K562 (cell line): Measurements from ENCODE around the gene PRRC2A. TPM values are rescaled to one million over a fixed set of nuclear protein-coding genes. Genes with fewer than 3 reads are reported as not detected.

Experiments used
- ARID2 ChIP-seq: fragments of 450-650 bp; IDR thresholded peaks from 2 replicates; pipeline ENCODE4 v1.6.1; 2017; ENCODE audit warnings: antibody characterized with exemption, mild to moderate bottlenecking
- C11orf30 ChIP-seq: fragments of 450-650 bp; IDR thresholded peaks from 2 replicates; pipeline ENCODE4 v1.6.1; 2016; ENCODE audit warnings: low read depth, mild to moderate bottlenecking
- CBFA2T3 ChIP-seq: fragments of 450-650 bp; IDR thresholded peaks from 2 replicates; pipeline ENCODE4 v1.6.1; 2017
- CCNT2 ChIP-seq: IDR thresholded peaks from 2 replicates; pipeline ENCODE4 v1.6.1; 2011; ENCODE audit warnings: borderline replicate concordance, low read depth, mild to moderate bottlenecking, moderate library complexity, mixed read lengths, low read length; ENCODE audit not compliant: insufficient read length; ENCODE audit errors: extremely low read depth
- DIDO1 ChIP-seq: fragments of 450-650 bp; IDR thresholded peaks from 2 replicates; pipeline ENCODE4 v1.6.1; 2016; ENCODE audit warnings: low read depth, missing biosample characterization, missing genetic modification characterization
- ETV5 ChIP-seq: sonication (generic); formaldehyde crosslinking; IDR thresholded peaks from 2 replicates; pipeline ENCODE4 v1.4.0; 2020; ENCODE audit warnings: low read depth, mild to moderate bottlenecking, missing genetic modification reagents
- FUS ChIP-seq: fragments of 200-400 bp; formaldehyde crosslinking; optimal IDR thresholded peaks from 2 replicates; pipeline ENCODE3; 2017; ENCODE audit warnings: low read depth, low read length
- HDAC3 ChIP-seq: fragments of 450-650 bp; IDR thresholded peaks from 2 replicates; pipeline ENCODE4 v1.6.1; 2018; ENCODE audit warnings: borderline replicate concordance, mild to moderate bottlenecking, moderate library complexity; ENCODE audit not compliant: partially characterized antibody
- ILK ChIP-seq: fragments of 450-650 bp; IDR thresholded peaks from 2 replicates; pipeline ENCODE4 v1.6.1; 2016; ENCODE audit warnings: missing genetic modification characterization, low read depth, mild to moderate bottlenecking, missing compliant biosample characterization, moderate library complexity, borderline replicate concordance
- KDM5B ChIP-seq: fragments of 200-600 bp; sonication (generic); IDR thresholded peaks from 2 replicates; pipeline ENCODE4 v1.6.1; 2012; ENCODE audit warnings: low read depth, mild to moderate bottlenecking, moderate library complexity, low read length, control low read depth, inconsistent platforms; ENCODE audit not compliant: insufficient replicate concordance
- MAFG ChIP-seq: fragments of 450-650 bp; conservative IDR thresholded peaks from 2 replicates; pipeline ENCODE4 v1.6.1; 2016; ENCODE audit warnings: missing genetic modification characterization, missing compliant biosample characterization
- MCM2 ChIP-seq: fragments of 450-650 bp; IDR thresholded peaks from 2 replicates; pipeline ENCODE4 v1.6.1; 2017; ENCODE audit warnings: low read depth, mild to moderate bottlenecking
- MCM3 ChIP-seq: fragments of 450-650 bp; IDR thresholded peaks from 2 replicates; pipeline ENCODE4 v1.6.1; 2016
- NCOA6 ChIP-seq: fragments of 450-650 bp; IDR thresholded peaks from 2 replicates; pipeline ENCODE4 v1.6.1; 2017; ENCODE audit warnings: mild to moderate bottlenecking
- SIN3B ChIP-seq: fragments of 450-650 bp; IDR thresholded peaks from 2 replicates; pipeline ENCODE4 v1.6.1; 2017; ENCODE audit warnings: low read depth, mild to moderate bottlenecking, moderate library complexity
- SREBF1 ChIP-seq: fragments of 150-350 bp; IDR thresholded peaks from 2 replicates; pipeline ENCODE4 v1.6.1; 2014; ENCODE audit warnings: antibody characterized with exemption, low read depth, low read length, borderline replicate concordance
- U2AF2 ChIP-seq: fragments of 200-400 bp; formaldehyde crosslinking; optimal IDR thresholded peaks from 2 replicates; pipeline ENCODE3; 2017; ENCODE audit warnings: low read depth, mild to moderate bottlenecking, low read length
- USF1 ChIP-seq: sonication (generic); formaldehyde crosslinking; IDR thresholded peaks from 2 replicates; pipeline ENCODE4 v1.9.0; 2022; ENCODE audit warnings: mild to moderate bottlenecking, missing genetic modification reagents
- YBX1 ChIP-seq: fragments of 450-650 bp; IDR thresholded peaks from 2 replicates; pipeline ENCODE4 v1.7.1; 2016; ENCODE audit warnings: mild to moderate bottlenecking
- ZC3H11A ChIP-seq: IDR thresholded peaks from 2 replicates; pipeline ENCODE4 v1.6.1; 2012; ENCODE audit warnings: low read depth, low read length, improper control_type of control experiment
- ZNF140 ChIP-seq: fragments of 250-450 bp; sonication (Bioruptor Pico); IDR thresholded peaks from 2 replicates; pipeline ENCODE4 v1.8.0; 2021; ENCODE audit warnings: moderate library complexity, mild to moderate bottlenecking, inconsistent platforms
- ZNF197 ChIP-seq: fragments of 200-800 bp; sonication (Bioruptor generic); IDR thresholded peaks from 2 replicates; pipeline ENCODE4 v1.6.1; 2016; ENCODE audit warnings: low read depth, missing genetic modification characterization, missing compliant biosample characterization
- ZNF224 ChIP-seq: sonication (generic); formaldehyde crosslinking; IDR thresholded peaks from 2 replicates; pipeline ENCODE4 v1.8.0; 2022; ENCODE audit warnings: mild to moderate bottlenecking, missing genetic modification reagents
- ZNF41 ChIP-seq: fragments of 250-450 bp; sonication (Bioruptor Pico); conservative IDR thresholded peaks from 2 replicates; pipeline ENCODE4 v1.4.0; 2020; ENCODE audit warnings: mild to moderate bottlenecking
- ZNF511 ChIP-seq: sonication (generic); formaldehyde crosslinking; IDR thresholded peaks from 2 replicates; pipeline ENCODE4 v1.8.0; 2022; ENCODE audit warnings: mild to moderate bottlenecking, missing genetic modification reagents
- polyA plus RNA-seq, 8 experiments: library from polyadenylated mRNA; depleted of rRNA in 4 of 8; stranded (reverse) in 5 of 8; unstranded in 3 of 8; fragments of >200 nt; fragmentation: Nextera tagmentation in 2 of 8; fragmentation: Illumina TruSeq in 1 of 8; extraction: Ambion mirVana in 2 of 8; extraction: Trizol in 1 of 8; gene quantifications; 2 replicates each; pipeline versions ENCODE4 v1.2.1 to v1.2.3, GENCODE V29; 2011 to 2014; ENCODE audit warnings: inconsistent platforms in 1 of 8, missing spikeins in 1 of 8
- total RNA-seq, 7 experiments: library from RNA; depleted of rRNA in 6 of 7; stranded (reverse); fragments of >200 nt in 6 of 7; fragmentation: Illumina TruSeq in 2 of 7; extraction: Trizol in 2 of 7; gene quantifications; 2 replicates each; pipeline versions ENCODE4 v1.2.1 to v1.2.3, GENCODE V29; 2011 to 2021; ENCODE audit warnings: low replicate concordance in 1 of 7
- TF ChIP-seq, protein P1 (sequence below): fragments of 200-800 bp; sonication (Bioruptor generic); IDR thresholded peaks from 2 replicates; pipeline ENCODE4 v1.6.1; 2017; ENCODE audit warnings: missing genetic modification characterization, missing compliant biosample characterization
- TF ChIP-seq, protein P2 (sequence below): sonication (generic); formaldehyde crosslinking; IDR thresholded peaks from 2 replicates; pipeline ENCODE4 v1.8.0; 2023; ENCODE audit warnings: mild to moderate bottlenecking, missing genetic modification reagents

The PRRC2A gene
- total and polyA plus RNA-seq, 9 of the 15 experiments (the other 6 are each of a cell fraction or from before 2014, with no cell fraction given): 1.0 to 332 (median 63.0) TPM

DNA sequence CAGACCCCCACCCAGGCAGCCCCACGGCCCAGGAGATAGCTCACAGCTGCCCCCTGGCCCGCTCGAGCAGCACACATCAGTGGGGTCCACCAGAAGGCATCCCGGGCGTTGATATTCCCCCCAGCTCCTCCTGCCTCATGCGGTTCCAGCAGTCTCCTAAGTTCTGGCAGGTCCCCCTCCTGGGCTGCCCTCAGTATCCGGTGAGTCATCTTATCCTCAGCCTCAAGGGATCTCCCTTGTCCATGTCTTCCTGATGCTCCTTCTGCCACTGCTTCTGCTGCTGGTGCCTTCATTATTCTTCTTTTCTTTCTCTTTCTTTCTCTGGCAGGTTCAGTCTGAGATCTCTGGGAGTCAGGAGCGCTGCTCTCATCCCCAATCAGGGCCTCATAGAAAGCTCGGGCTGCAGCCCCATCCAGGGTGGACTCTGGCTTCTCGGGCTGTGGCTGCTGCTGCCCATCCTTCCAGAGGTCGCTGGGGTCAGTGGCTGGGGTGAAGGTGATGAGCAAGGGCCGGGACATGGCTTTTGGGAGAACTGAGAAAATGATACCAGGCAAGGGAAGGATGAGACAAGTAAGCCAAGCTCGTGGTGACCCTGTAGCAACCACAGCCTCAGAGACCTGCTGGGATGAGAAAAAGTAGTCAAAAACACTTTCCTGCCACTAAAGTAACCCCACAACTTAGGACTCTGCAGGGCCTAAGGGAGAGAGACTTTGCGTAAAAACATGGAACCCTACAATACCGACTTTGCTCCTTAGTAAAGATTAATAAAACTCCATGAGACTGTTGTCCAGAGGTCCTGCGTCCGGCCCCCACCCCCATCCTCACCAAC is 43.7 kb downstream of the PRRC2A start (continued):
- TF ChIP-seq ETV5 (CRISPR knock-in tag) (peak; percentile 98), CBFA2T3 (no peak), DIDO1 (tag) (no peak), C11orf30 (no peak), ILK (tag) (no peak), ZNF41 (no peak), ZNF140 (CRISPR knock-in tag) (no peak), ARID2 (0 out of 2 replicates have a peak, but pooled peaks have one; percentile 68), MCM3 (no peak), ZNF224 (0 out of 2 replicates have a peak, but pooled peaks have one; percentile 35), U2AF2 (no peak), HDAC3 (no peak), ZC3H11A (no peak), MAFG (tag) (no peak), FUS (no peak), SREBF1 (no peak), SIN3B (no peak), KDM5B (no peak), MCM2 (no peak), CCNT2 (no peak), ZNF511 (no peak), YBX1 (no peak), NCOA6 (no peak), USF1 (no peak; the same call in 1 of the 2 replicates), ZNF197 (CRISPR knock-in tag) (no peak)
- TF ChIP-seq, protein P1, sequence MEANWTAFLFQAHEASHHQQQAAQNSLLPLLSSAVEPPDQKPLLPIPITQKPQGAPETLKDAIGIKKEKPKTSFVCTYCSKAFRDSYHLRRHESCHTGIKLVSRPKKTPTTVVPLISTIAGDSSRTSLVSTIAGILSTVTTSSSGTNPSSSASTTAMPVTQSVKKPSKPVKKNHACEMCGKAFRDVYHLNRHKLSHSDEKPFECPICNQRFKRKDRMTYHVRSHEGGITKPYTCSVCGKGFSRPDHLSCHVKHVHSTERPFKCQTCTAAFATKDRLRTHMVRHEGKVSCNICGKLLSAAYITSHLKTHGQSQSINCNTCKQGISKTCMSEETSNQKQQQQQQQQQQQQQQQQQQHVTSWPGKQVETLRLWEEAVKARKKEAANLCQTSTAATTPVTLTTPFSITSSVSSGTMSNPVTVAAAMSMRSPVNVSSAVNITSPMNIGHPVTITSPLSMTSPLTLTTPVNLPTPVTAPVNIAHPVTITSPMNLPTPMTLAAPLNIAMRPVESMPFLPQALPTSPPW: no peak
- TF ChIP-seq, protein P2, sequence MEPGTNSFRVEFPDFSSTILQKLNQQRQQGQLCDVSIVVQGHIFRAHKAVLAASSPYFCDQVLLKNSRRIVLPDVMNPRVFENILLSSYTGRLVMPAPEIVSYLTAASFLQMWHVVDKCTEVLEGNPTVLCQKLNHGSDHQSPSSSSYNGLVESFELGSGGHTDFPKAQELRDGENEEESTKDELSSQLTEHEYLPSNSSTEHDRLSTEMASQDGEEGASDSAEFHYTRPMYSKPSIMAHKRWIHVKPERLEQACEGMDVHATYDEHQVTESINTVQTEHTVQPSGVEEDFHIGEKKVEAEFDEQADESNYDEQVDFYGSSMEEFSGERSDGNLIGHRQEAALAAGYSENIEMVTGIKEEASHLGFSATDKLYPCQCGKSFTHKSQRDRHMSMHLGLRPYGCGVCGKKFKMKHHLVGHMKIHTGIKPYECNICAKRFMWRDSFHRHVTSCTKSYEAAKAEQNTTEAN: no peak
